ENCODE data around the gene DYNLT1. TPM values are rescaled to one million over a fixed set of nuclear protein-coding genes. Genes with fewer than 3 reads are reported as not detected.

DYNLT1 gene
- total RNA-seq, 2 experiments from 2014 or later = 29.3 to 49.2 TPM

DNA sequence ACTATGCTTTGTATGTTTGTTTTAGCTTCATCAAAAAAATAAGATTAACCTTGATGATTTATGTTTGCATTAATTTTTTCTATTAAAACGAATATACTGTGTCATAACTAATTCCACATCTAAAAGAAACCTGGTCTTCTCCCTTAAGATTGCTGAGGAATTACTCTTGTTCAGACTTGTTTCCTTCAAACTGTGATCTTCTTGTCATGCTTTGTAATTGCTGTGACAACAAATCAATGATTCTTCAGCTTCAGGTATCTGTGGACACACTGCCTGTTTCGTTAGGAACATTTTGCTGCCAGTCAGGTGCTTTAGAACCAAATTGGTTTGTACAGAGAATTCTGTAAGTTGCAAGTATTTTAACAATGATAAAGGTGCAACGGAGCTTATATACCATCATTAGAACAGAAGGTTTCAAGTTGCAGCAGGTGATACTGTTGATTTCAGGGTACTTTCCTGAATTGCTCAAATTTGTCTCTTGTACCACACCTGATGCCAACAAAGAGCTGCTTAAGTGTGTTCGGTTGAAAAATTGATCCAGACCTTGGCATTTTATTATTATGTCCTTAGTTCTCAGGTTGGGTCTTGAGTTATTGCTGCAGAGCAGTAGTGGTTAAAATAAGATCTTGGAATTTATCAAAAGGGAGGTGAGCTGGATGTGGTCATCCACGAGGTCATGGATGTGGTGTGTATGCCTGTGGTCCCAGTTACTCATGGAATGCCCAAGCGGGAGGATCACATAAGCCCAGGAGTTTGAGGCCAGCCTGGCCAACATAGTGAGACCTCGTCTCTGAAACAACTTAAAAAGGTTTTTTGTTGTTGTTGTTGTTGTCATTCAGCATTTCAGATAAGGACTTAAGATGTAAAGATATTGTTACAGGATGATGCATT lies 24.8 kb upstream of the DYNLT1 start:
- Histone ChIP-seq H3K27ac (ENCODE audit: low read depth, low read length, poor library complexity, severe bottlenecking) (no peak overlapping the region), H3K4me3 (ENCODE audit: low read depth, low read length, poor library complexity, severe bottlenecking) (no peak overlapping the region), H4K20me1 (ENCODE audit: insufficient read depth, low read length) (no peaks in the 10 kb centered on the region), H3K4me2 (ENCODE audit: low read length) (no peak overlapping the region), H3K4me1 (ENCODE audit: insufficient read depth, low read length, poor library complexity, severe bottlenecking) (no peaks in the 10 kb centered on the region), H3K9me2 (ENCODE audit: insufficient read depth, low read length) (no peaks in the 10 kb centered on the region), H3K36me3 (ENCODE audit: insufficient read depth, low read length) (no peaks in the 10 kb centered on the region), H3K9me3 (ENCODE audit: low read length) (no peaks in the 10 kb centered on the region), H3K79me2 (ENCODE audit: insufficient read depth, low read depth, low read length) (no peaks in the 10 kb centered on the region), H2AFZ (ENCODE audit: low read length) (no peak overlapping the region)
- POLR2A ChIA-PET = interaction anchor here (0.5 kb wide), 1 partner anchor 83 kb away, joined by 4 read pairs; no protein-coding TSS in a partner anchor
- BruUV-seq (replicated peaks) = no TSS peak
- DNase-seq (ENCODE audit: low spot score) = no peak
- intact Hi-C loops (cut with micrococcal nuclease; ENCODE audit: unreplicated experiment) = no loop called here
- CTCF ChIA-PET (ENCODE audit: unreplicated experiment) = no interaction called here
- TF ChIP-seq EZH2phosphoT487 (IDR thresholded peaks at IDR 0.05; ENCODE audit: borderline replicate concordance, low read depth, low read length) = no peak
- TF ChIP-seq, protein P1, sequence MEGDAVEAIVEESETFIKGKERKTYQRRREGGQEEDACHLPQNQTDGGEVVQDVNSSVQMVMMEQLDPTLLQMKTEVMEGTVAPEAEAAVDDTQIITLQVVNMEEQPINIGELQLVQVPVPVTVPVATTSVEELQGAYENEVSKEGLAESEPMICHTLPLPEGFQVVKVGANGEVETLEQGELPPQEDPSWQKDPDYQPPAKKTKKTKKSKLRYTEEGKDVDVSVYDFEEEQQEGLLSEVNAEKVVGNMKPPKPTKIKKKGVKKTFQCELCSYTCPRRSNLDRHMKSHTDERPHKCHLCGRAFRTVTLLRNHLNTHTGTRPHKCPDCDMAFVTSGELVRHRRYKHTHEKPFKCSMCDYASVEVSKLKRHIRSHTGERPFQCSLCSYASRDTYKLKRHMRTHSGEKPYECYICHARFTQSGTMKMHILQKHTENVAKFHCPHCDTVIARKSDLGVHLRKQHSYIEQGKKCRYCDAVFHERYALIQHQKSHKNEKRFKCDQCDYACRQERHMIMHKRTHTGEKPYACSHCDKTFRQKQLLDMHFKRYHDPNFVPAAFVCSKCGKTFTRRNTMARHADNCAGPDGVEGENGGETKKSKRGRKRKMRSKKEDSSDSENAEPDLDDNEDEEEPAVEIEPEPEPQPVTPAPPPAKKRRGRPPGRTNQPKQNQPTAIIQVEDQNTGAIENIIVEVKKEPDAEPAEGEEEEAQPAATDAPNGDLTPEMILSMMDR (conservative IDR thresholded peaks at IDR 0.05; ENCODE audit: low read length) = no peak

GRCh38 chr6:158668707-158669103 lies 24.2 kb upstream of the DYNLT1 start:
- H3K9me3 ChIP-seq (ENCODE audit: low read length) = no peaks in the 10 kb centered on the region
- H3K79me2 ChIP-seq (ENCODE audit: insufficient read depth, low read depth, low read length) = no peaks in the 10 kb centered on the region
- no peaks in the 10 kb centered on the region for H3K36me3 ChIP-seq (ENCODE audit: insufficient read depth, low read length)
- no peak overlapping the region for H3K27ac ChIP-seq (ENCODE audit: low read depth, low read length, poor library complexity, severe bottlenecking)
- no TSS peak for BruUV-seq (replicated peaks)
- H3K4me3 ChIP-seq (ENCODE audit: low read depth, low read length, poor library complexity, severe bottlenecking) = no peak overlapping the region
- intact Hi-C loops (cut with micrococcal nuclease; ENCODE audit: unreplicated experiment) = no loop called here
- H3K4me2 ChIP-seq (ENCODE audit: low read length) = no peak overlapping the region
- H3K9me2 ChIP-seq (ENCODE audit: insufficient read depth, low read length) = no peaks in the 10 kb centered on the region
- H2AFZ ChIP-seq (ENCODE audit: low read length) = no peak overlapping the region
- ChIA-PET CTCF (ENCODE audit: unreplicated experiment) (no interaction called here), POLR2A (no interaction called here)
- H4K20me1 ChIP-seq (ENCODE audit: insufficient read depth, low read length) = no peaks in the 10 kb centered on the region
- DNase-seq (ENCODE audit: low spot score) = no peak
- no peaks in the 10 kb centered on the region for H3K4me1 ChIP-seq (ENCODE audit: insufficient read depth, low read length, poor library complexity, severe bottlenecking)
- no peak for TF ChIP-seq EZH2phosphoT487 (IDR thresholded peaks at IDR 0.05; ENCODE audit: borderline replicate concordance, low read depth, low read length)
- TF ChIP-seq, protein P1 (conservative IDR thresholded peaks at IDR 0.05; ENCODE audit: low read length) = no peak

- H3K27ac ChIP-seq (ENCODE audit: low read depth, low read length, poor library complexity, severe bottlenecking) = no peak overlapping the region
- intact Hi-C loops (cut with micrococcal nuclease; ENCODE audit: unreplicated experiment) = no loop called here
- CTCF ChIA-PET (ENCODE audit: unreplicated experiment) = no interaction called here
- H3K4me3 ChIP-seq (ENCODE audit: low read depth, low read length, poor library complexity, severe bottlenecking) = no peak overlapping the region
- POLR2A ChIA-PET = interaction anchor here (0.6 kb wide), 1 partner anchor 492 kb away, joined by 3 read pairs; no protein-coding TSS in a partner anchor
- H3K4me1 ChIP-seq (ENCODE audit: insufficient read depth, low read length, poor library complexity, severe bottlenecking) = no peaks in the 10 kb centered on the region
- no peaks in the 10 kb centered on the region for H4K20me1 ChIP-seq (ENCODE audit: insufficient read depth, low read length)
- no peak for DNase-seq (ENCODE audit: low spot score)
- H3K9me3 ChIP-seq (ENCODE audit: low read length) = no peaks in the 10 kb centered on the region
- peak; percentile 28; the same call in 1 of the 2 replicates for TF ChIP-seq EZH2phosphoT487 (IDR thresholded peaks at IDR 0.05; ENCODE audit: borderline replicate concordance, low read depth, low read length)
- TF ChIP-seq, protein P1 (conservative IDR thresholded peaks at IDR 0.05; ENCODE audit: low read length) = no peak
- no peak overlapping the region for H2AFZ ChIP-seq (ENCODE audit: low read length)
- no TSS peak for BruUV-seq (replicated peaks)
- H3K79me2 ChIP-seq (ENCODE audit: insufficient read depth, low read depth, low read length) = no peaks in the 10 kb centered on the region
- no peak overlapping the region for H3K4me2 ChIP-seq (ENCODE audit: low read length)
- H3K36me3 ChIP-seq (ENCODE audit: insufficient read depth, low read length) = no peaks in the 10 kb centered on the region
- no peaks in the 10 kb centered on the region for H3K9me2 ChIP-seq (ENCODE audit: insufficient read depth, low read length)
Measured at GRCh38 chr6:158667360-158667981, 22.9 kb upstream of the DYNLT1 start.
